GM18511 (cell line): ENCODE measurements around the gene MGAT5.

ENCODE experiments used
- ATAC-seq: cut with Tn5 transposase; IDR thresholded peaks from one replicate; pipeline ENCODE4 v1.9.1; 2021; ENCODE audit warnings: mild to moderate bottlenecking, moderate library complexity; ENCODE audit not compliant: unreplicated experiment

MGAT5 gene

GRCh38 chr2:134252092-134252750 lies 1.7 kb upstream of the MGAT5 start:
- no peak for ATAC-seq

GRCh38 chr2:134253117-134253704 lies 661 bp upstream of the MGAT5 start:
- ATAC-seq = peak; percentile 73

GRCh38 chr2:134254824-134255223 lies 952 bp downstream of the MGAT5 start:
- no peak for ATAC-seq

- ATAC-seq = no peak
Measured at GRCh38 chr2:134256956-134257355, 3.1 kb downstream of the MGAT5 start.

- no peak for ATAC-seq
Measured at GRCh38 chr2:134257509-134257908, 3.6 kb downstream of the MGAT5 start.

GRCh38 chr2:134257965-134258683 lies 4.3 kb downstream of the MGAT5 start:
- ATAC-seq = no peak

- ATAC-seq = peak; percentile 53
Measured at GRCh38 chr2:134258684-134259388, 5.0 kb downstream of the MGAT5 start.

GRCh38 chr2:134259571-134259970 lies 5.7 kb downstream of the MGAT5 start:
- no peak for ATAC-seq

GRCh38 chr2:134259994-134260393 lies 6.1 kb downstream of the MGAT5 start:
- ATAC-seq = no peak

- ATAC-seq = no peak
Measured at GRCh38 chr2:134260713-134261112, 6.8 kb downstream of the MGAT5 start.

- ATAC-seq = peak; percentile 75
Measured at GRCh38 chr2:134261398-134262131, 7.7 kb downstream of the MGAT5 start.

- ATAC-seq = peak; percentile 45
Measured at GRCh38 chr2:134262684-134263083, 8.8 kb downstream of the MGAT5 start.

GRCh38 chr2:134268265-134268664 lies 14.4 kb downstream of the MGAT5 start:
- ATAC-seq = no peak

- ATAC-seq = no peak
Measured at GRCh38 chr2:134269230-134269629, 15.4 kb downstream of the MGAT5 start.

- ATAC-seq = no peak
Measured at GRCh38 chr2:134269972-134270735, 16.3 kb downstream of the MGAT5 start.

GRCh38 chr2:134271758-134272157 lies 17.9 kb downstream of the MGAT5 start:
- ATAC-seq = no peak

GRCh38 chr2:134272806-134273205 lies 18.9 kb downstream of the MGAT5 start:
- no peak for ATAC-seq

GRCh38 chr2:134273256-134273983 lies 19.5 kb downstream of the MGAT5 start:
- no peak for ATAC-seq

GRCh38 chr2:134274121-134274520 lies 20.2 kb downstream of the MGAT5 start:
- no peak for ATAC-seq
